ENCODE data around the gene DHRS3. TPM values are rescaled to one million over a fixed set of nuclear protein-coding genes. Genes with fewer than 3 reads are reported as not detected.

Gene DHRS3
- total and polyA plus RNA-seq, 2 of the 13 experiments (the other 11 are each of a cell fraction or from before 2014, with no cell fraction given): 48.5 to 90.5 TPM

- TF ChIP-seq PATZ1 (CRISPR knock-in tag; IDR thresholded peaks at IDR 0.05) (peak; percentile 95), RBAK (CRISPR knock-in tag; IDR thresholded peaks at IDR 0.05) (peak; percentile 26; the same call in 1 of the 2 replicates), ZNF343 (CRISPR knock-in tag; IDR thresholded peaks at IDR 0.05) (peak; percentile 80; the same call in 1 of the 2 replicates), NR1H2 (CRISPR knock-in tag; IDR thresholded peaks at IDR 0.05; ENCODE audit: borderline replicate concordance, low read depth) (no peak), EP300 (IDR thresholded peaks at IDR 0.05; ENCODE audit: low read depth in 2 of 2, low read length in 2 of 2) (peak; percentile 32 to 86; a peak in 3 of 4 replicates), EP300 (CRISPR knock-in tag; IDR thresholded peaks at IDR 0.05; ENCODE audit: borderline replicate concordance) (peak; percentile 83), THAP9 (CRISPR knock-in tag; IDR thresholded peaks at IDR 0.05; ENCODE audit: borderline replicate concordance) (0 out of 2 replicates have a peak, but pooled peaks have one; percentile 6), ZNF280D (CRISPR knock-in tag; IDR thresholded peaks at IDR 0.05) (peak; percentile 62; the same call in 1 of the 2 replicates), SNAPC4 (CRISPR knock-in tag; IDR thresholded peaks at IDR 0.05) (no peak), NR2F6 (IDR thresholded peaks at IDR 0.05) (peak; percentile 88), NR2F6 (CRISPR knock-in tag; IDR thresholded peaks at IDR 0.05) (peak; percentile 90), KLF12 (CRISPR knock-in tag; IDR thresholded peaks at IDR 0.05; ENCODE audit: borderline replicate concordance) (no peak), BATF2 (CRISPR knock-in tag; IDR thresholded peaks at IDR 0.05) (no peak), ZFX (CRISPR knock-in tag; IDR thresholded peaks at IDR 0.05; ENCODE audit: low read depth) (peak; percentile 79; the same call in 1 of the 2 replicates)
These were observed 1.2 kb upstream of the DHRS3 start (continued) for GRCh38 chr1:12618965-12619791.
